BLaER1 treated with 17β-estradiol and CSF1 and Interleukin-3, amounts not matched to agents 10 nM and 100 nM (cell line): ENCODE results near the gene GAMT.

ENCODE experiments used
- H3K27ac ChIP-seq, 11 experiments: shearing (Covaris generic); formaldehyde crosslinking; 2 replicates each; pipeline ENCODE4 v1.8.1; 2022
- H3K27me3 ChIP-seq, 11 experiments: shearing (Covaris generic); formaldehyde crosslinking; 2 replicates each; pipeline ENCODE4 v1.8.1; 2022
- H3K36me3 ChIP-seq, 11 experiments: shearing (Covaris generic); formaldehyde crosslinking; 2 replicates each; pipeline ENCODE4 v1.8.1; 2022
- H3K4me1 ChIP-seq, 10 experiments: shearing (Covaris generic); formaldehyde crosslinking; 2 replicates each; pipeline ENCODE4 v1.8.1; 2022
- H3K4me2 ChIP-seq, 11 experiments: shearing (Covaris generic); formaldehyde crosslinking; 2 replicates each; pipeline ENCODE4 v1.8.1; 2022
- H3K4me3 ChIP-seq, 10 experiments: shearing (Covaris generic); formaldehyde crosslinking; 2 replicates each; pipeline ENCODE4 v1.8.1; 2022
- H3K9ac ChIP-seq, 11 experiments: shearing (Covaris generic); formaldehyde crosslinking; 2 replicates each; pipeline ENCODE4 v1.8.1; 2022
- H3K9me3 ChIP-seq, 11 experiments: shearing (Covaris generic); formaldehyde crosslinking; replicated peaks in 1 of 11; 2 replicates each; pipeline ENCODE4 v1.8.1; 2022
- H4K20me1 ChIP-seq, 11 experiments: shearing (Covaris generic); formaldehyde crosslinking; 2 replicates each; pipeline ENCODE4 v1.8.1; 2022
- Cebpa-rat ChIP-seq, 11 experiments: shearing (Covaris generic); IDR thresholded peaks; 2 replicates each; pipeline ENCODE4 v1.8.1; 2022

GAMT gene

DNA sequence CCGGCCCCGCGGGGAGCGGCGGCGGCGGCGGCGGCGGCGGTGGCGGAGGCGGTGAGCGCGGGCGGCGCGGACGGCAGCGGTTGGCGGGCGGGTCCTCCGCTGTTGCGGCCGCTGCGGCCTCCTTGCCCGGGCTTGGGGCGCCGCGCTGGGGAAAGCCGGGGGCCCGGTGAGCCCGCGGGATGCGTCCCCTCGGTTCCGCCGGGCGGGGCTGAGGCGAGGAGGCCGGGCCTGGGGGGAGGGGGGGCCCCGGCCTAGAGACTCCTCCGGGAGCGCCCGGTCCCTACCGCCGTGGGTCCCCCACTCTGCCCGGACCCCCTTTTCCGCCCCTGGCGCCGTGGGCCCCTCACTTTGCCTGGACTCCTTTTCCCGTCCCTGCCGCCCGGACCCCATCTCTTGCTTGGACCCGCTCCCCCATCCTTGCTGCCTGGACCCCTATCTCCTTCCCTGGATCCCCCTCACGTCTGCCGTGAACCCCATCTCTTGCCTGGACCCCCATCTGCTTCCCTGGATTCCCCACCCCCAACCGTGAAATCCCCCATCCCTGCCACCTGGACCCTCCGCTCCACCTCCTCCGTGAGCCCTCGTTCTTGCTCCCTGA lies 46.3 kb downstream of the GAMT start:
- Histone ChIP-seq H3K4me1 (peaks cover 23 to 49% (median 38%) of the 10 kb centered on the region in 10 experiments), H3K4me2 (peak overlapping the region; percentile 75 to 98 (median 94)), H4K20me1 (peaks cover 0 to 27% (median 7%) of the 10 kb centered on the region in 11 experiments; a peak in 12 of 22 replicates), H3K4me3 (peak overlapping the region; percentile 78 to 94 (median 87)), H3K9ac (peak overlapping the region; percentile 78 to 90 (median 84)), H3K27me3 (no peaks in the 10 kb centered on the region; a peak in 1 of 22 replicates), H3K9me3 (no peaks in the 10 kb centered on the region), H3K36me3 (peaks cover 27 to 36% (median 32%) of the 10 kb centered on the region in 11 experiments), H3K27ac (peak overlapping the region; percentile 28 to 86 (median 76); a peak in 21 of 22 replicates)
- TF ChIP-seq Cebpa-rat (IDR thresholded peaks at IDR 0.05), result no peak

DNA sequence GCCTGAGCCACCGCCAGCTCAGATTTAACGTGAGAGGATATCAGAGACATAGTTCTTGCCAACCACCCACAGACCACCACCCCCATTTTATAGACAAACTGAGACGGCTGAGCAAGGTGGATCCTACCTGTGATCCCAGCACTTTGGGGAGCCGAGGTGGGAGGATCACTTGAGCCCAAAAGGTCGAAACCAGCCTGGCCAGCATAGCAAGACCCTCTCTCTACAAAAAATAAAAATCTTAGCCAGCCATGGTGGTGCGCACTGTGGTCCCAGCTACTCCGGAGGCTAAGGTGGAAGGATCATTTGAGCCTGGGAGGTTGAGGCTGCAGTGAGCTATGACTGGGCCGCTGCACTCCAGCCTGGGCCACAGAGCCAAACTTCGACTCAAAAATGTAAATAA lies 48.2 kb downstream of the GAMT start:
- Histone ChIP-seq H3K4me2 (peak overlapping the region in 2 of 11 experiments; percentile 94 to 95; a peak in 1 of 22 replicates), H3K27ac (no peak overlapping the region), H3K4me1 (peaks cover 20 to 32% (median 28%) of the 10 kb centered on the region in 10 experiments), H3K9ac (no peak overlapping the region), H3K27me3 (no peaks in the 10 kb centered on the region), H3K4me3 (no peak overlapping the region), H4K20me1 (peaks cover 0 to 13% (median 6%) of the 10 kb centered on the region in 11 experiments; a peak in 8 of 22 replicates), H3K9me3 (no peaks in the 10 kb centered on the region), H3K36me3 (peaks cover 9 to 16% (median 14%) of the 10 kb centered on the region in 11 experiments; a peak in 21 of 22 replicates)
- no peak for TF ChIP-seq Cebpa-rat (IDR thresholded peaks at IDR 0.05)

DNA sequence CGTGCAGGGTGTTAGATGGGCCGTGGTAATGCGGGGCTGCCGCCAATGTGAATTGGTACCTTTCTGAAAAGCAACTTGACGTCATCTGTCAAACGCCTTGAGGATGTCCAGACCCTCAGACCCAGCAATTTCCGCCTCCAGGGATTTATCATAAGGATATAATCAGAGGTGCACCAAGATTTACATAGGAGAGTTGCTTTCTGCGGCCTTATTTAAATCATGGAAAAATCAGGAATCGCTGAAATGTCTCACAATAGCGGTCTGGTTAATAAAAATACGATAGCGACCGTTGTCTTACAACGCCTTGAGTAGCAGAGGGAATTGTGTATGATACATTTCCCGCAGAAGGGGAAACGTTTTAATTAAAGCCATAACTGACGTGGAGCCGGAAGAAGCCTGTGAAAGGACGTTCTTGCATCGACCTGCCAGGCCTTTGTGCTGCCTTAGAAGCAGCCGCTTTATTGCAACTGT lies 49.9 kb downstream of the GAMT start:
- H3K4me3 ChIP-seq, result no peak overlapping the region

DNA sequence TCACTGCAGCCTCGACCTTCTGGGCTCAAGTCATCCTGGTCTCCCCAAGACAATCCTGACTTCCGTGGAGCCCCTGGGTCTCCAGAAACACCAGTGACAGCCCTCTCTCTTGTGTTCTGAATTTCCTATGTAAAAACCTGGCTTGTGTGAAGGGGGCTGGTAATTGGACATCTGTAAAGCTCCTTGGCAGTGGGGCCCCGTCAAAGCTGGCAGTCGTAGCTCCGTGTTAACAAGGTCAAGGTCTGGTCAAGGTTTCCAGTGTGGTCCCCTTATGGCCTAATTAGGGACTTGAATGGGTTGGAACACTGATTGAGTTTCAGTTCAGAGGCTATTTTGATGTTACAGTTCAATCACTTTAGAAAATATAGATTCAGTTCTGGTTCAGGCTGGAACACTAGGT lies 50.5 kb downstream of the GAMT start:
- Histone ChIP-seq H4K20me1 (peaks cover 0 to 4% (median 2%) of the 10 kb centered on the region in 11 experiments; a peak in 7 of 22 replicates), H3K4me1 (peaks cover 11 to 25% (median 17%) of the 10 kb centered on the region in 10 experiments), H3K4me3 (no peak overlapping the region), H3K27me3 (no peaks in the 10 kb centered on the region), H3K4me2 (no peak overlapping the region), H3K27ac (no peak overlapping the region), H3K9ac (no peak overlapping the region), H3K9me3 (no peaks in the 10 kb centered on the region), H3K36me3 (no peaks in the 10 kb centered on the region)
- no peak for TF ChIP-seq Cebpa-rat (IDR thresholded peaks at IDR 0.05)

More for the DNA sequence above, 49.9 kb downstream of the GAMT start:
- peaks cover 17 to 25% (median 21%) of the 10 kb centered on the region in 10 experiments for H3K4me1 ChIP-seq
- H4K20me1 ChIP-seq, result peaks cover 0 to 9% (median 6%) of the 10 kb centered on the region in 11 experiments; a peak in 8 of 22 replicates
- no peak overlapping the region for H3K27ac ChIP-seq
- H3K9me3 ChIP-seq, result no peaks in the 10 kb centered on the region
- no peaks in the 10 kb centered on the region for H3K36me3 ChIP-seq
- no peaks in the 10 kb centered on the region for H3K27me3 ChIP-seq
- no peak overlapping the region for H3K4me2 ChIP-seq
- no peak overlapping the region for H3K9ac ChIP-seq
- no peak for TF ChIP-seq Cebpa-rat (IDR thresholded peaks at IDR 0.05)

DNA sequence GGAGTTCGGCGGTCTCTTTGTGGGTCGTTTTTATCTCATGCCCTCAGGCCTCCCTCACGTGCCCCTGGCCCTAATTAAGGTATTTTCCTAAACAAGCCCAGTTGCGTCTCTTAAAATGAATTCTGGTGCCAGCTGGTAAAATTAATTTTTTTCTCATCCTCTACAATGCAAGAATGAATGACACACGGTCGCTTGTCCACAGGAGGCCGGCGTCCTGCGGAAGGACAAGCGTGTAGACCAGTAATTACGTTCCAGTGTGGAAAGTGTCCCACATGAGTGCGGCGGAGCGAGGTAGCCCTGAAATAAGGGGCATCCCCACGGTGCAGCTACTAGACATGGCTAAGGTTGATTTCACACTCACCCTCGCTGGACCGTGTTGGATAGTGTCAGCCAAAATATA lies 52.1 kb downstream of the GAMT start:
- Histone ChIP-seq H3K9me3 (no peaks in the 10 kb centered on the region), H4K20me1 (no peaks in the 10 kb centered on the region), H3K27ac (no peak overlapping the region), H3K4me1 (peaks cover 8 to 34% (median 26%) of the 10 kb centered on the region in 10 experiments; a peak in 19 of 20 replicates), H3K4me2 (no peak overlapping the region), H3K36me3 (no peaks in the 10 kb centered on the region), H3K4me3 (no peak overlapping the region), H3K27me3 (peaks cover 0 to 3% (median 0%) of the 10 kb centered on the region in 11 experiments; a peak in 2 of 22 replicates), H3K9ac (no peak overlapping the region)
- TF ChIP-seq Cebpa-rat (IDR thresholded peaks at IDR 0.05), result no peak
